ENCODE results near the gene HIVEP3. TPM values are rescaled to one million over a fixed set of nuclear protein-coding genes. Genes with fewer than 3 reads are reported as not detected.

Gene HIVEP3
- polyA plus RNA-seq, 1 donor (not counting 4 experiments of a cell fraction or from before 2014, with no cell fraction given): 1.1 TPM

GRCh38 chr1:41713557-41714327 is 205.0 kb downstream of the HIVEP3 start:
- dilution Hi-C loops (cut with MboI; ENCODE audit: extremely low pct_ligation_motif_present, low sequenced_read_pairs): no loop called here
- H3K27ac ChIP-seq (ENCODE audit: control insufficient read depth, insufficient read depth, low read length): no peak overlapping the region
- no peak for TF ChIP-seq EZH2 (IDR thresholded peaks at IDR 0.05; ENCODE audit: low read length)
- TF ChIP-seq CTCF (optimal IDR thresholded peaks at IDR 0.05 in 1 of 3, IDR thresholded peaks at IDR 0.05 in 1 of 3, conservative IDR thresholded peaks at IDR 0.05 in 1 of 3; ENCODE audit: extremely low read depth in 1 of 3, insufficient read depth in 2 of 3, low read length in 3 of 3): no peak

GRCh38 chr1:41713141-41713540 is 205.6 kb downstream of the HIVEP3 start:
- Histone ChIP-seq H3K4me3 (ENCODE audit: control insufficient read depth in 2 of 3, extremely low read depth in 1 of 3, insufficient read depth in 2 of 3, low read depth in 1 of 3, low read length in 3 of 3) (no peak overlapping the region), H3K79me2 (ENCODE audit: control insufficient read depth, insufficient read depth, low read length) (no peaks in the 10 kb centered on the region), H4K20me1 (ENCODE audit: control insufficient read depth, extremely low read depth, insufficient read depth, low read length) (no peaks in the 10 kb centered on the region), H2AFZ (ENCODE audit: control insufficient read depth, low read length) (no peak overlapping the region), H3K27me3 (ENCODE audit: control insufficient read depth, extremely low read depth, insufficient read depth, low read length) (no peaks in the 10 kb centered on the region), H3K4me2 (ENCODE audit: control insufficient read depth, extremely low read depth, insufficient read depth, low read depth, low read length) (peak overlapping the region; percentile 20), H3K9me3 (ENCODE audit: control insufficient read depth, low read depth, low read length) (no peaks in the 10 kb centered on the region), H3K9me1 (ENCODE audit: control insufficient read depth, extremely low read depth, insufficient read depth, low read length) (no peaks in the 10 kb centered on the region), H3K36me3 (ENCODE audit: control insufficient read depth in 2 of 2, extremely low read depth in 1 of 2, insufficient read depth in 2 of 2, low read length in 2 of 2) (no peaks in the 10 kb centered on the region), H3K9ac (ENCODE audit: control insufficient read depth, extremely low read depth, insufficient read depth, low read length) (no peak overlapping the region), H3K4me1 (ENCODE audit: control insufficient read depth, extremely low read depth, insufficient read depth, low read length) (peaks cover 16% of the 10 kb centered on the region), H3K27ac (ENCODE audit: control insufficient read depth, insufficient read depth, low read length) (no peak overlapping the region)
- FAIRE-seq: no peak
- dilution Hi-C loops (cut with MboI; ENCODE audit: extremely low pct_ligation_motif_present, low sequenced_read_pairs): no loop called here
- no peak for TF ChIP-seq EZH2 (IDR thresholded peaks at IDR 0.05; ENCODE audit: low read length)
- TF ChIP-seq CTCF (optimal IDR thresholded peaks at IDR 0.05 in 1 of 3, IDR thresholded peaks at IDR 0.05 in 1 of 3, conservative IDR thresholded peaks at IDR 0.05 in 1 of 3; ENCODE audit: extremely low read depth in 1 of 3, insufficient read depth in 2 of 3, low read length in 3 of 3): no peak
- no peak for DNase-seq (ENCODE audit: low read depth, low spot score)

More at GRCh38 chr1:41713557-41714327, 205.0 kb downstream of the HIVEP3 start:
- H3K4me1 ChIP-seq (ENCODE audit: control insufficient read depth, extremely low read depth, insufficient read depth, low read length): peaks cover 22% of the 10 kb centered on the region
- no peaks in the 10 kb centered on the region for H3K36me3 ChIP-seq (ENCODE audit: control insufficient read depth in 2 of 2, extremely low read depth in 1 of 2, insufficient read depth in 2 of 2, low read length in 2 of 2)
- H3K9me3 ChIP-seq (ENCODE audit: control insufficient read depth, low read depth, low read length): no peaks in the 10 kb centered on the region
- H3K79me2 ChIP-seq (ENCODE audit: control insufficient read depth, insufficient read depth, low read length): no peaks in the 10 kb centered on the region
- peak; percentile 76 for FAIRE-seq
- no peak overlapping the region for H2AFZ ChIP-seq (ENCODE audit: control insufficient read depth, low read length)
- no peaks in the 10 kb centered on the region for H4K20me1 ChIP-seq (ENCODE audit: control insufficient read depth, extremely low read depth, insufficient read depth, low read length)
- no peak overlapping the region for H3K4me3 ChIP-seq (ENCODE audit: control insufficient read depth in 2 of 3, extremely low read depth in 1 of 3, insufficient read depth in 2 of 3, low read depth in 1 of 3, low read length in 3 of 3)
- H3K4me2 ChIP-seq (ENCODE audit: control insufficient read depth, extremely low read depth, insufficient read depth, low read depth, low read length): peak overlapping the region; percentile 20
- H3K9me1 ChIP-seq (ENCODE audit: control insufficient read depth, extremely low read depth, insufficient read depth, low read length): no peaks in the 10 kb centered on the region
- no peak for DNase-seq (ENCODE audit: low read depth, low spot score)
- H3K27me3 ChIP-seq (ENCODE audit: control insufficient read depth, extremely low read depth, insufficient read depth, low read length): no peaks in the 10 kb centered on the region
- H3K9ac ChIP-seq (ENCODE audit: control insufficient read depth, extremely low read depth, insufficient read depth, low read length): no peak overlapping the region

All from keratinocyte (primary cell).